ENCODE results near the gene NKAIN2.

DNA sequence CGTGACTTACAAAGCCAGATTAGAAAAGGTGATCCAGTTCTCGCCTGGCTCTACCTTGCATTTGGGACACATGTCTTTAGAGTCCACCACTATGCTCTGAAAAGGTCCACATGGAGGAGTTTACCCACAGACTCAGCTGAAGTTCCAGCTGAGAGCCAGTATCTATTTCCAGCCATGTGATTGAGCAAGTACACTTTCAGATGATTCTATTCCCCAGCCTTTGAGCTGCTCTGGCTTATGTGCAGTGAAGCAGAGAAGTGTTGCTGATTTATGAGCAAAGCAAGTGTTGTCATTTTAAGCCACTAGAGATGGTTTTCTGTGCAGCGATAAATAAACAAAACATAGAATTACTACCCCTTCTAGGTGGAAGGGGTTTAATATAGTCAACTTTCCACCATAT lies 637.8 kb downstream of the NKAIN2 start:
- no peak for TF ChIP-seq SNAI2 (CRISPR knock-in tag; IDR thresholded peaks at IDR 0.05)
- TF ChIP-seq CSDC2 (CRISPR knock-in tag; IDR thresholded peaks at IDR 0.05) = no peak
- TF ChIP-seq, protein P1, sequence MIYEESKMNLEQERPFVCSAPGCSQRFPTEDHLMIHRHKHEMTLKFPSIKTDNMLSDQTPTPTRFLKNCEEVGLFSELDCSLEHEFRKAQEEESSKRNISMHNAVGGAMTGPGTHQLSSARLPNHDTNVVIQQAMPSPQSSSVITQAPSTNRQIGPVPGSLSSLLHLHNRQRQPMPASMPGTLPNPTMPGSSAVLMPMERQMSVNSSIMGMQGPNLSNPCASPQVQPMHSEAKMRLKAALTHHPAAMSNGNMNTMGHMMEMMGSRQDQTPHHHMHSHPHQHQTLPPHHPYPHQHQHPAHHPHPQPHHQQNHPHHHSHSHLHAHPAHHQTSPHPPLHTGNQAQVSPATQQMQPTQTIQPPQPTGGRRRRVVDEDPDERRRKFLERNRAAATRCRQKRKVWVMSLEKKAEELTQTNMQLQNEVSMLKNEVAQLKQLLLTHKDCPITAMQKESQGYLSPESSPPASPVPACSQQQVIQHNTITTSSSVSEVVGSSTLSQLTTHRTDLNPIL (CRISPR knock-in tag; IDR thresholded peaks at IDR 0.05; ENCODE audit: low read depth) = no peak
- no peak for TF ChIP-seq TOX (CRISPR knock-in tag; IDR thresholded peaks at IDR 0.05; ENCODE audit: borderline replicate concordance)
- TF ChIP-seq TCF4 (CRISPR knock-in tag; IDR thresholded peaks at IDR 0.05; ENCODE audit: borderline replicate concordance) = no peak
- no peak for TF ChIP-seq ZNF565 (CRISPR knock-in tag; conservative IDR thresholded peaks at IDR 0.05; ENCODE audit: low read depth)
- no peak for TF ChIP-seq ZFP30 (CRISPR knock-in tag; IDR thresholded peaks at IDR 0.05)
